GM13976 (cell line): Measurements from ENCODE around the gene BBS10.
"Not testable (repeated sequence)": the region's sequence is repeated elsewhere in the genome, so short reads cannot be mapped to it uniquely, and the experiment has no call there.

Experiments
- DNase-seq: peaks from one replicate; pipeline ENCODE4 v3.0.0; 2012; ENCODE audit warnings: low spot score
- in situ Hi-C: fragments of 300-500 bp; cut with MboI; formaldehyde crosslinking; loops from one replicate; pipeline ENCODE4 v1.12.0; 2022; ENCODE audit warnings: low sequenced_read_pairs, mixed read lengths, inconsistent platforms; ENCODE audit not compliant: unreplicated experiment
- TF ChIP-seq, protein P1 (sequence below): IDR thresholded peaks from 2 replicates; pipeline ENCODE4 v1.5.1; 2012; ENCODE audit warnings: borderline replicate concordance, mild to moderate bottlenecking; ENCODE audit not compliant: insufficient read depth; ENCODE audit errors: extremely low read depth, missing control alignments, control extremely low read depth

BBS10 gene

GRCh38 chr12:76375939-76376338, 27.7 kb upstream of the BBS10 start:
- no peak for DNase-seq
- TF ChIP-seq, protein P1, sequence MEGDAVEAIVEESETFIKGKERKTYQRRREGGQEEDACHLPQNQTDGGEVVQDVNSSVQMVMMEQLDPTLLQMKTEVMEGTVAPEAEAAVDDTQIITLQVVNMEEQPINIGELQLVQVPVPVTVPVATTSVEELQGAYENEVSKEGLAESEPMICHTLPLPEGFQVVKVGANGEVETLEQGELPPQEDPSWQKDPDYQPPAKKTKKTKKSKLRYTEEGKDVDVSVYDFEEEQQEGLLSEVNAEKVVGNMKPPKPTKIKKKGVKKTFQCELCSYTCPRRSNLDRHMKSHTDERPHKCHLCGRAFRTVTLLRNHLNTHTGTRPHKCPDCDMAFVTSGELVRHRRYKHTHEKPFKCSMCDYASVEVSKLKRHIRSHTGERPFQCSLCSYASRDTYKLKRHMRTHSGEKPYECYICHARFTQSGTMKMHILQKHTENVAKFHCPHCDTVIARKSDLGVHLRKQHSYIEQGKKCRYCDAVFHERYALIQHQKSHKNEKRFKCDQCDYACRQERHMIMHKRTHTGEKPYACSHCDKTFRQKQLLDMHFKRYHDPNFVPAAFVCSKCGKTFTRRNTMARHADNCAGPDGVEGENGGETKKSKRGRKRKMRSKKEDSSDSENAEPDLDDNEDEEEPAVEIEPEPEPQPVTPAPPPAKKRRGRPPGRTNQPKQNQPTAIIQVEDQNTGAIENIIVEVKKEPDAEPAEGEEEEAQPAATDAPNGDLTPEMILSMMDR = no peak
- in situ Hi-C loops = no loop called here

- DNase-seq = no peak
- TF ChIP-seq, protein P1 = no peak
- in situ Hi-C loops = no loop called here
These were observed 27.3 kb upstream of the BBS10 start for GRCh38 chr12:76375470-76375869.

DNA sequence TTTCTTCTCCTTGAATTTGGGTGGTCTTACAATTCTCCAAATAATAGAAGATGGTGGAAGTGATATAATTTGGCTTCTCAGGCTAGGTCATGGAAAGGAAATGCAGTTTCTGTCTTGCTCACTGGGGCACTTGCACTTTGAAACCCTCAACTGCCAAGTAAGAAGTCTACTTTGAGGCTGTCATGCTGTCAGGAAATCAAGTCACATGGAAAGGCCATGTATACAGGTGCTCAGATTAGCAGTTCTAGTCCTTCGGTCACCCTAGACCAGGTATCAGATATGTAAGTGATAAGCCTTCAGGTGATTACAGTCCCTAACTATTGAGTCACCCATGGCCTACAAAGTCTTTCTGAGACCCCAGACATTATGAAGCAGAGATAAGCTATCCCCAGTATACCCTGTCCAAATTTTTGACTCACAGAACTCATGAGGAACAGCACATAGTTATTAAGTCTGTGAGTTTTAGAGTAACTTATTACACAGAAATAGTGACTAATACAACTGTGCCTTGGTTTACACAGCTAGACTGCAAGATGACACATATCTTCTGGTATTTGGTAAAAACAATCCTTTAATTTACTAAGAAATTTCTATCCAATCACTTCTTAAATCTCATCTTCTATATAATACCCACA, 26.3 kb upstream of the BBS10 start:
- TF ChIP-seq, protein P1 = no peak
- DNase-seq = no peak
- in situ Hi-C loops = no loop called here

GRCh38 chr12:76368230-76368629, 20.0 kb upstream of the BBS10 start:
- TF ChIP-seq, protein P1 = no peak
- in situ Hi-C loops = no loop called here
- DNase-seq = no peak

- TF ChIP-seq, protein P1 = no peak
- in situ Hi-C loops = no loop called here
- no peak for DNase-seq
These were observed 17.9 kb upstream of the BBS10 start for GRCh38 chr12:76366163-76366562.

- in situ Hi-C loops = not testable (repeated sequence)
These were observed 15.9 kb upstream of the BBS10 start for GRCh38 chr12:76364131-76364530.

DNA sequence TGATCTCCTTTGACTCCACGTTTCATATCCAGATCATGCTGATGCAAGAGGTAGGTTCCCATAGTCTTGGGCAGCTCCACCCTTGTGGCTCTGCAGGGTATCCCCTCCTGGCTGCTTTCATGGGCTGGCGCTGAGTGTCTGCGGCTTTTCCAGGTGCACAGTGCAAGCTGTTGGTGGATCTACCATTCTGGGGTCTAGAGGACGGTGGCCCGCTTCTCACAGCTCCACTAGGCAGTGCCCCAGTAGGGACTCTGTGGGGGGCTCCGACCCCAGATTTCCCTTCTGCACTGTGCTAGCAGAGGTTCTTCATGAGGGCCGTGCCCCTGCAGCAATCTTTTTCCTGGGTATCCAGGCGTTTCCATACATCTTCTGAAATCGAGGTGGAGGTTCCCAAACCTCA, 12.1 kb upstream of the BBS10 start:
- DNase-seq = no peak
- TF ChIP-seq, protein P1 = no peak
- in situ Hi-C loops = no loop called here

More at GRCh38 chr12:76364131-76364530, 15.9 kb upstream of the BBS10 start:
- not testable (repeated sequence) for DNase-seq
